RWPE1 (cell line): ENCODE results near the gene ANO4.

ENCODE experiments used
- CTCF ChIA-PET: fragments of 350-600 bp; sonication (Branson Sonifier 250); formaldehyde crosslinking; extraction: SDS; loops from one replicate; lab custom pipeline; 2021; lab: Yijun Ruan, JAX
- POLR2A ChIA-PET: fragments of 400-600 bp; formaldehyde crosslinking; extraction: SDS; loops from one replicate; lab custom pipeline; 2020; ENCODE audit warnings: antibody characterized with exemption; ENCODE audit not compliant: low non-redundant PET; lab: Yijun Ruan, JAX
- DNase-seq: peaks from one replicate; pipeline ENCODE4 v3.0.0; 2012; ENCODE audit warnings: low spot score
- H3K27ac ChIP-seq: fragments of 450-650 bp; 2 replicates; pipeline ENCODE4 v1.5.1; 2017
- CTCF ChIP-seq: fragments of 450-650 bp; conservative IDR thresholded peaks from 2 replicates; pipeline ENCODE4 v1.5.1; 2017; ENCODE audit warnings: low read depth, mild to moderate bottlenecking

ANO4 gene

GRCh38 chr12:101001669-101002068 is 207.1 kb downstream of the ANO4 start:
- POLR2A ChIA-PET, result no interaction called here
- CTCF ChIA-PET, result no interaction called here
- peak; percentile 20 for DNase-seq
- TF ChIP-seq CTCF, result no peak
- H3K27ac ChIP-seq, result no peak overlapping the region

GRCh38 chr12:101002696-101003419 is 208.3 kb downstream of the ANO4 start:
- POLR2A ChIA-PET, result no interaction called here
- H3K27ac ChIP-seq, result no peak overlapping the region
- CTCF ChIA-PET, result interaction anchor here (0.5 kb wide), 1 partner anchor 118 kb away, joined by 3 read pairs; no protein-coding TSS in a partner anchor
- no peak for DNase-seq
- no peak for TF ChIP-seq CTCF

GRCh38 chr12:101004898-101005297 is 210.3 kb downstream of the ANO4 start:
- no peak for TF ChIP-seq CTCF
- no peak for DNase-seq
- no peak overlapping the region for H3K27ac ChIP-seq
- ChIA-PET CTCF (interaction anchor here (0.7 kb wide), 1 partner anchor 14 kb away, joined by 4 read pairs; no protein-coding TSS in a partner anchor), POLR2A (no interaction called here)

GRCh38 chr12:101009274-101009673 is 214.7 kb downstream of the ANO4 start:
- DNase-seq, result no peak
- H3K27ac ChIP-seq, result no peak overlapping the region
- CTCF ChIA-PET, result no interaction called here
- POLR2A ChIA-PET, result no interaction called here
- TF ChIP-seq CTCF, result no peak

- no peak for TF ChIP-seq CTCF
- DNase-seq, result no peak
- CTCF ChIA-PET, result no interaction called here
- no peak overlapping the region for H3K27ac ChIP-seq
- POLR2A ChIA-PET, result no interaction called here
Measured at GRCh38 chr12:101010896-101011295, 216.3 kb downstream of the ANO4 start.

GRCh38 chr12:101013993-101014392 is 219.4 kb downstream of the ANO4 start:
- H3K27ac ChIP-seq, result no peak overlapping the region
- TF ChIP-seq CTCF, result no peak
- DNase-seq, result no peak
- CTCF ChIA-PET, result no interaction called here
- POLR2A ChIA-PET, result no interaction called here
